K562 (cell line): ENCODE measurements around the gene PCCA. TPM values are rescaled to one million over a fixed set of nuclear protein-coding genes. Genes with fewer than 3 reads are reported as not detected.

Experiments used
- ATAC-seq: fragments of 200-7000 bp; cut with Tn5 transposase; 3 replicates; pipeline ENCODE4 v1.9.1; 2020; ENCODE audit warnings: moderate library complexity
- BruUV-seq: library from RNA; stranded (reverse); fragments of 400-500 nt; replicated peaks from 2 replicates; lab custom pipeline; 2021; lab: Mats Ljungman, UMichigan
- CTCF ChIA-PET: fragments of 300-600 bp; formaldehyde crosslinking; extraction: SDS; loops from one replicate; lab custom pipeline; 2021; ENCODE audit warnings: low intra/inter-chr PET ratio; lab: Yijun Ruan, JAX
- POLR2A ChIA-PET: fragments of 300-600, 350-650 bp; sonication (Branson Sonifier 250); formaldehyde crosslinking; extraction: SDS; loops from one replicate; lab custom pipeline; 2021; ENCODE audit warnings: antibody characterized with exemption, inconsistent platforms; lab: Yijun Ruan, JAX
- DNase-seq, 4 experiments: peaks; one replicate each; pipeline versions ENCODE4 v3.0.0 to v3.0.0-alpha.2; 2011 to 2018; ENCODE audit warnings: low spot score in 3 of 4, mixed read lengths in 3 of 4; ENCODE audit errors: extremely low read depth in 1 of 4
- FAIRE-seq: peaks from 2 replicates; lab custom pipeline; 2011; peaks lifted over from hg19 to GRCh38; lab: Jason Lieb, UNC
- H2AFZ ChIP-seq: 2 replicates; pipeline ENCODE4 v1.6.0; 2011; ENCODE audit warnings: low read depth, low read length, control low read depth, inconsistent platforms
- H3K27ac ChIP-seq: fragments of 200-600 bp; 3 replicates; pipeline ENCODE4 v1.8.0; 2011; ENCODE audit warnings: low read depth, mild to moderate bottlenecking, control low read depth, inconsistent platforms, low read length, moderate library complexity, mixed read lengths; ENCODE audit errors: extremely low read depth
- H3K27me3 ChIP-seq, 2 experiments: fragments of 300-600 bp in 1 of 2; 2 replicates in 1 of 2; 3 replicates in 1 of 2; pipeline versions ENCODE4 v1.6.0 to v1.8.0; 2011; ENCODE audit warnings: inconsistent platforms in 2 of 2, low read length in 2 of 2, mild to moderate bottlenecking in 1 of 2, mixed read lengths in 1 of 2, moderate library complexity in 1 of 2; ENCODE audit not compliant: control insufficient read depth in 2 of 2, insufficient read depth in 2 of 2
- H3K36me3 ChIP-seq: fragments of 300-600 bp; 3 replicates; pipeline ENCODE4 v1.8.0; 2011; ENCODE audit warnings: mild to moderate bottlenecking, low read length, inconsistent platforms; ENCODE audit not compliant: control insufficient read depth, insufficient read depth
- H3K4me1 ChIP-seq, 2 experiments: fragments of 200-600 bp in 1 of 2; replicated peaks in 1 of 2; 2 replicates in 1 of 2; 3 replicates in 1 of 2; pipeline versions ENCODE4 v1.5.1 to v1.8.0; 2011; ENCODE audit warnings: inconsistent platforms in 2 of 2, low read length in 2 of 2, mild to moderate bottlenecking in 1 of 2, mixed read lengths in 1 of 2, moderate library complexity in 1 of 2; ENCODE audit not compliant: control insufficient read depth in 2 of 2, insufficient read depth in 2 of 2
- H3K4me2 ChIP-seq: 2 replicates; pipeline ENCODE4 v1.6.1; 2011; ENCODE audit warnings: low read length, control low read depth, inconsistent platforms, mixed read lengths; ENCODE audit not compliant: insufficient read depth
- H3K4me3 ChIP-seq: fragments of 200-600 bp; sonication (generic), shearing (Covaris generic); 2 replicates; pipeline ENCODE4 v1.5.1; 2016; ENCODE audit warnings: control low read depth, inconsistent platforms
- H3K79me2 ChIP-seq: fragments of 200-600 bp; 3 replicates; pipeline ENCODE4 v1.8.0; 2011; ENCODE audit warnings: low read length, inconsistent platforms; ENCODE audit not compliant: control insufficient read depth, insufficient read depth
- H3K9ac ChIP-seq, 2 experiments: 2 replicates each; pipeline versions ENCODE4 v1.6.0 to v1.6.1; 2011; ENCODE audit warnings: low read depth in 2 of 2, low read length in 2 of 2, control low read depth in 1 of 2, inconsistent platforms in 1 of 2, mild to moderate bottlenecking in 1 of 2, mixed read lengths in 1 of 2; ENCODE audit not compliant: insufficient read depth in 1 of 2
- H3K9me1 ChIP-seq: one replicate; pipeline ENCODE4 v1.6.0; 2011; ENCODE audit warnings: inconsistent platforms, mild to moderate bottlenecking, low read length, moderate library complexity; ENCODE audit not compliant: control insufficient read depth, insufficient read depth
- H3K9me3 ChIP-seq: replicated peaks from 2 replicates; pipeline ENCODE4 v1.5.1; 2011; ENCODE audit warnings: low read depth, low read length, inconsistent platforms; ENCODE audit not compliant: control insufficient read depth, insufficient read depth
- H4K20me1 ChIP-seq: replicated peaks from 2 replicates; pipeline ENCODE4 v1.6.1; 2011; ENCODE audit warnings: low read length, inconsistent platforms, mixed read lengths; ENCODE audit not compliant: control insufficient read depth, insufficient read depth
- CEBPB ChIP-seq: fragments of 450-650 bp; IDR thresholded peaks from 2 replicates; pipeline ENCODE4 v1.6.1; 2016; ENCODE audit warnings: missing genetic modification characterization, missing compliant biosample characterization
- CHD2 ChIP-seq: IDR thresholded peaks from 2 replicates; pipeline ENCODE4 v1.6.1; 2011; ENCODE audit warnings: low read depth, low read length
- GABPB2 ChIP-seq: fragments of 250-450 bp; sonication (Bioruptor Pico); conservative IDR thresholded peaks from 2 replicates; pipeline ENCODE4 v1.5.1; 2021; ENCODE audit warnings: mild to moderate bottlenecking
- NUFIP1 ChIP-seq: fragments of 450-650 bp; IDR thresholded peaks from 2 replicates; pipeline ENCODE4 v1.6.1; 2018; ENCODE audit not compliant: partially characterized antibody
- PATZ1 ChIP-seq: fragments of 250-450 bp; sonication (Bioruptor Pico); IDR thresholded peaks from 2 replicates; pipeline ENCODE4 v1.5.0; 2020; ENCODE audit warnings: mild to moderate bottlenecking, borderline replicate concordance
- PML ChIP-seq: IDR thresholded peaks from 2 replicates; pipeline ENCODE4 v1.6.1; 2012; ENCODE audit warnings: low read length, inconsistent platforms
- RB1 ChIP-seq: fragments of 450-650 bp; IDR thresholded peaks from 2 replicates; pipeline ENCODE4 v1.6.1; 2017; ENCODE audit warnings: low read depth, mild to moderate bottlenecking
- RCOR1 ChIP-seq, 2 experiments: IDR thresholded peaks; 2 replicates each; pipeline ENCODE4 v1.6.1; 2012; ENCODE audit warnings: low read depth in 2 of 2, low read length in 2 of 2, borderline replicate concordance in 1 of 2, improper control_type of control experiment in 1 of 2
- TCF15 ChIP-seq: fragments of 250-450 bp; sonication (Bioruptor Pico); IDR thresholded peaks from 2 replicates; pipeline ENCODE4 v1.8.0; 2022; ENCODE audit warnings: moderate library complexity, mild to moderate bottlenecking, inconsistent platforms
- VEZF1 ChIP-seq: fragments of 200-800 bp; sonication (Bioruptor generic); IDR thresholded peaks from 2 replicates; pipeline ENCODE4 v1.6.1; 2017; ENCODE audit warnings: missing genetic modification characterization, missing compliant biosample characterization
- XRCC5 ChIP-seq: fragments of 200-400 bp; formaldehyde crosslinking; IDR thresholded peaks from 2 replicates; pipeline ENCODE4 v1.6.1; 2017; ENCODE audit warnings: low read depth, mild to moderate bottlenecking, low read length
- ZBTB49 ChIP-seq: sonication (generic); formaldehyde crosslinking; IDR thresholded peaks from 2 replicates; pipeline ENCODE4 v1.8.0; 2022; ENCODE audit warnings: missing genetic modification reagents, mild to moderate bottlenecking, borderline replicate concordance
- ZEB2 ChIP-seq: fragments of 450-650 bp; IDR thresholded peaks from 2 replicates; pipeline ENCODE4 v1.6.1; 2016
- ZFP91 ChIP-seq: sonication (generic); formaldehyde crosslinking; IDR thresholded peaks from 2 replicates; pipeline ENCODE4 v1.8.0; 2022; ENCODE audit warnings: mild to moderate bottlenecking, missing genetic modification reagents
- ZNF589 ChIP-seq: fragments of 200-800 bp; sonication (Bioruptor generic); IDR thresholded peaks from 2 replicates; pipeline ENCODE4 v1.6.1; 2016; ENCODE audit warnings: low read depth, missing genetic modification characterization, missing compliant biosample characterization
- WGBS: fragments of 100-300 bp; shearing (Covaris generic); methylation state at CpG from one replicate; pipeline ENCODE4 v1.1.6; 2016; ENCODE audit warnings: low coverage, mixed read lengths; ENCODE audit not compliant: insufficient coverage; ENCODE audit errors: missing lambda C conversion rate; 5-methylcytosine and 5-hydroxymethylcytosine counted together
- in situ Hi-C: fragments of 300-500 bp; cut with MboI; formaldehyde crosslinking; loops from 4 replicates; pipeline ENCODE4 v1.15.0; 2018; ENCODE audit warnings: inconsistent platforms, mixed read lengths
- intact Hi-C: fragments of 100-400 bp; cut with micrococcal nuclease; formaldehyde crosslinking; loops from 2 replicates; pipeline ENCODE4 v1.14.2; 2022
- polyA plus RNA-seq, 8 experiments: library from polyadenylated mRNA; depleted of rRNA in 4 of 8; stranded (reverse) in 5 of 8; unstranded in 3 of 8; fragments of >200 nt; fragmentation: Nextera tagmentation in 2 of 8; fragmentation: Illumina TruSeq in 1 of 8; extraction: Ambion mirVana in 2 of 8; extraction: Trizol in 1 of 8; gene quantifications; 2 replicates each; pipeline versions ENCODE4 v1.2.1 to v1.2.3, GENCODE V29; 2011 to 2014; ENCODE audit warnings: inconsistent platforms in 1 of 8, missing spikeins in 1 of 8
- total RNA-seq, 7 experiments: library from RNA; depleted of rRNA in 6 of 7; stranded (reverse); fragments of >200 nt in 6 of 7; fragmentation: Illumina TruSeq in 2 of 7; extraction: Trizol in 2 of 7; gene quantifications; 2 replicates each; pipeline versions ENCODE4 v1.2.1 to v1.2.3, GENCODE V29; 2011 to 2021; ENCODE audit warnings: low replicate concordance in 1 of 7

The PCCA gene
- total and polyA plus RNA-seq, 9 of the 15 experiments (the other 6 are each of a cell fraction or from before 2014, with no cell fraction given): 5.2 to 14.1 (median 9.7) TPM

DNA sequence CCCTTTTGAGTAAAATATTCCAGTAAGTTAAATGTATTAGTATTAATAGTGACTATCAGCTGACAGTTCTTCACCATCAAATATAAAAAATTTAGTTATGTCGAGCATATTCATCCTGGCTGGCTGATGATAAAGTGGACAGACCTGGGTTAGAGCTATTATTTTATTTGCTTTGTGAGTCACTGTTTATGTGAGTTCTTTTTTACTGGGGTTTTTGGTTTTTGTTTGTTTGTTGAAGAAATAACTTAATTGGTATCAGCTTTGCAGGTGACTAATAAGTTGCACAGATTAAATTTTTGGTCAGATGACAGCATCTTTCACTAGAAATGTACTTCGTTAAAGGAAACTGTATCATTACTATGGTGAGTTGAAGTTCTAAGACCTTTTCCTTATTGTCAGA is 275.0 kb downstream of the PCCA start (continued):
- no peak for TF ChIP-seq ZFP91 (CRISPR knock-in tag)
- TF ChIP-seq ZNF589 (CRISPR knock-in tag): no peak
- no peak for TF ChIP-seq RB1
- TF ChIP-seq PML: no peak

GRCh38 chr13:100364591-100364990 is 275.7 kb downstream of the PCCA start:
- no peak overlapping the region for H3K27ac ChIP-seq
- no peaks in the 10 kb centered on the region for H3K9me1 ChIP-seq
- H2AFZ ChIP-seq: no peak overlapping the region
- no peaks in the 10 kb centered on the region for H3K4me1 ChIP-seq
- intact Hi-C loops: no loop called here
- no peak overlapping the region for H3K9ac ChIP-seq
- ATAC-seq (no peak), FAIRE-seq (no peak), DNase-seq (no peak)
- no TSS peak for BruUV-seq
- 62% methylated on average over 4 of the region's 4 CpGs for WGBS
- H3K79me2 ChIP-seq: no peaks in the 10 kb centered on the region
- in situ Hi-C loops: no loop called here
- no peak overlapping the region for H3K4me3 ChIP-seq
- H4K20me1 ChIP-seq: no peaks in the 10 kb centered on the region
- H3K9me3 ChIP-seq: no peaks in the 10 kb centered on the region
- ChIA-PET POLR2A (no interaction called here), CTCF (no interaction called here)
- no peaks in the 10 kb centered on the region for H3K27me3 ChIP-seq
- no peak overlapping the region for H3K4me2 ChIP-seq
- H3K36me3 ChIP-seq: no peaks in the 10 kb centered on the region
- no peak for TF ChIP-seq CEBPB
- no peak for TF ChIP-seq GABPB2 (CRISPR knock-in tag)
- no peak for TF ChIP-seq CHD2
- TF ChIP-seq ZBTB49: no peak
- TF ChIP-seq VEZF1: no peak
- no peak for TF ChIP-seq XRCC5
- no peak for TF ChIP-seq TCF15 (CRISPR knock-in tag)
- no peak for TF ChIP-seq PATZ1 (CRISPR knock-in tag)
- no peak for TF ChIP-seq RCOR1 (IDR thresholded peaks at IDR 0.05; ENCODE audit: borderline replicate concordance in 1 of 2, low read depth in 2 of 2, low read length in 2 of 2)
- no peak for TF ChIP-seq ZEB2
- no peak for TF ChIP-seq NUFIP1
